SHP77 (cell line): ENCODE data around the gene ACSM5.
A peak's percentile ranks its signal among the peaks of the same experiment; 100 is the strongest.

Experiments used
- DNase-seq, 2 experiments: peaks; one replicate each; lab custom pipeline; 2025; lab: John Stamatoyannopoulos, UW

ACSM5 gene

GRCh38 chr16:20409398-20410120 lies at the start of gene ACSM5:
ACSM5 (plus strand) TSS chr16:20409534; CDS start chr16:20411485, 1,951 bp downstream.
- DNase-seq, result peak in 1 of 2 experiments; percentile 20

- no peak for DNase-seq
These were observed 49.3 kb upstream of the ACSM5 start for GRCh38 chr16:20359997-20360396.

- no peak for DNase-seq
These were observed 46.1 kb upstream of the ACSM5 start for GRCh38 chr16:20363191-20363590.

- no peak for DNase-seq
These were observed 45.3 kb upstream of the ACSM5 start for GRCh38 chr16:20364051-20364450.

- DNase-seq, result no peak
These were observed 39.8 kb upstream of the ACSM5 start for GRCh38 chr16:20369452-20370054.

- DNase-seq, result no peak
These were observed 36.6 kb upstream of the ACSM5 start for GRCh38 chr16:20372701-20373100.

- no peak for DNase-seq
These were observed 32.2 kb upstream of the ACSM5 start for GRCh38 chr16:20377181-20377580.

- no peak for DNase-seq
These were observed 28.6 kb upstream of the ACSM5 start for GRCh38 chr16:20380782-20381181.

GRCh38 chr16:20382202-20382948 lies 27.0 kb upstream of the ACSM5 start:
- no peak for DNase-seq

- peak; percentile 74 to 83 for DNase-seq
These were observed 26.0 kb upstream of the ACSM5 start for GRCh38 chr16:20383106-20384029.

- DNase-seq, result peak in 1 of 2 experiments; percentile 5
These were observed 23.2 kb upstream of the ACSM5 start for GRCh38 chr16:20385844-20386832.

- no peak for DNase-seq
These were observed 21.4 kb upstream of the ACSM5 start for GRCh38 chr16:20387978-20388377.

GRCh38 chr16:20388854-20389253 lies 20.5 kb upstream of the ACSM5 start:
- DNase-seq, result no peak

GRCh38 chr16:20391045-20391444 lies 18.3 kb upstream of the ACSM5 start:
- no peak for DNase-seq

GRCh38 chr16:20393801-20394577 lies 15.3 kb upstream of the ACSM5 start:
- no peak for DNase-seq

- DNase-seq, result no peak
These were observed 13.4 kb upstream of the ACSM5 start for GRCh38 chr16:20395946-20396345.

GRCh38 chr16:20396846-20397467 lies 12.4 kb upstream of the ACSM5 start:
- no peak for DNase-seq

GRCh38 chr16:20397468-20398074 lies 11.8 kb upstream of the ACSM5 start:
- DNase-seq, result no peak

GRCh38 chr16:20398603-20399002 lies 10.7 kb upstream of the ACSM5 start:
- no peak for DNase-seq
